Stimulated activated CD4-positive, alpha-beta T cell treated with anti-CD3 and anti-CD28 coated beads, Interleukin-12 subunit alpha, Interleukin-12 subunit beta, amount 100 ng/mL, for 48 hours (primary cell): Measurements from ENCODE around the gene RAB40C.
A peak's percentile ranks its signal among the peaks of the same experiment; 100 is the strongest.
"Not testable (repeated sequence)": the region's sequence is repeated elsewhere in the genome, so short reads cannot be mapped to it uniquely, and the experiment has no call there.

Source experiments
- DNase-seq, 3 donors: peaks; one replicate each; pipeline ENCODE4 v3.0.0-alpha.2; 2020; ENCODE audit warnings: low read depth in 2 of 3, low spot score in 1 of 3

The RAB40C gene

DNA sequence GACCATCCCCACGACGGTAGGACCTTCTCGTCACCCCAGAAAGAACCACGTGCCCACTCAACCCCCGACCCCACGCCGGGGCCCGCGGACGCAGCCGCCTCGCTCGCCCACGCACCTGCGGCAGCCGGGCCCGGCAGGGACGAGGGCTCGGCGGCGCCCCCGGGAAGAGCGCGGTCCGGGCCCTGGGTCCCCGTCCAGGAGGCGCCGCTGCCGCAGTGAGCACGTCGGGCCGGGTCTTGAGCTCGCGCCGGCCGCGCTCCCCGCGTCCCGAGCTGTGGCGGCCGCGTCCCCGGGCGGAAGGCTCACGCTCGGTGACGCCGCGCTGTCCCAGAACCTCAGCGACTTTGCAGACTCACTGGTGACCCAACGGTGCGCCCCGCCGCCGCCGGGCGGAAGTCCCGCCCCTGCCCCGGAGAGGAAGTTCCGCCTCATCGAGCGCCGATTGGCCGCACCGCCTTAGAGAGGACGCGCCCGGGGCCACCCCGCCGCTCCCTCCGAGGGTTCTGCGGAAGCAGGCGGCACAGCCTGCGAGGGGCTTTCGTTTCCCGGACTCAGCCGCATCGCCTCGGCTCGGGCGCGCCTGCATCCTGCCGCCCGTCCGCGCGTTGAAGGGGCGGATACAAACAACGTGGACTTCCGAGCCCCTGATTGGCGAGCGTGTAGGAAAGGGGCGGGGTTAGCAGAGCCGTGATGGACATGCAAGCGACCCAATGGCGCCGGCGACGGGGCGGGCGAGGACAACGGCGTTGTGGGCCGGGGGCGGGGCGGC is 793 bp upstream of the RAB40C start:
- peak; percentile 95 to 98 (median 97) for DNase-seq

DNA sequence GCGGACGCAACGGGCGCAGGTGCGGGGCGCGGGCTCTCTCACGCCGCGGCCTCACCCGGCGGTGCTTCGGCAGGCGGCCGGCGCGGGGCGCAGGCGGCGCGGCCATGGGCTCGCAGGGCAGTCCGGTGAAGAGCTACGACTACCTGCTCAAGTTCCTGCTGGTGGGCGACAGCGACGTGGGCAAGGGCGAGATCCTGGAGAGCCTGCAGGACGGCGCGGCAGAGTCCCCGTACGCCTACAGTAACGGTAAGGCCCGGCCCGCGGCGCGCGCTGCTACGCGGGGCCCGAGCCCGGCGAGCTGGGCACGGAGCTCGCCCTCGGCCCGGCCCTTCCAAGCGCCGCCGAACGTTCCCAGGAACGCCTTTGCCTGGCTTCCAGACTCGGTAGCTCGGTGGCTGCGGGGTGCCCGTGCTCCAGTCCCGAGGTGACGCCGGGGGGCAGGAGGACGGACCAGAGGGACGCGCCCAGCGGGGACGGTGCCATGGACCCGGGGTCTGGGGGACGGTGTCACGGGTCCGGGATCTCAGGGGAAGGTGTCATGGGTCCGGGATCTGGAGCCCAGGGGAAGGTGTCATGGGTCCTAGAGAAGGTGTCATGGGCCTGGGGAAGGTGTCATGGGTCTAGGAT is 435 bp downstream of the RAB40C start:
- DNase-seq: no peak

DNA sequence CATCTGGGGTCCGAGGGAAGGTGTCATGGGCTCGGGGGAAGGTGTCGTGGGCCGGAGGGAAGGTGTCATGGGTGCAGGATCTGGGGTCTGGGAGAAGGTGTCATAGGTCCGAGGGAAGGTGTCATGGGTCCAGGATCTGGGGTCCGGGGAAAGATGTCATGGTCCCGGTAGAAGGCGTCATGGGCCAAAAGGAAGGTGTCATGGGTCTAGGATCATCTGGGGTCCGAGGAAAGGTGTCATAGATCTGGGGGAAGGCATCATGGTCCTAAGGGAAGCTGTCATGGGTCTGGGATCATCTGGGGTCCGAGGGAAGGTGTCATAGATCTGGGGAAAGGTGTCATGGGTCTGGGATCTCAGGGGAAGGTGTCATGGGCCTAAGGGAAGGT is 942 bp downstream of the RAB40C start:
- no peak for DNase-seq

DNA sequence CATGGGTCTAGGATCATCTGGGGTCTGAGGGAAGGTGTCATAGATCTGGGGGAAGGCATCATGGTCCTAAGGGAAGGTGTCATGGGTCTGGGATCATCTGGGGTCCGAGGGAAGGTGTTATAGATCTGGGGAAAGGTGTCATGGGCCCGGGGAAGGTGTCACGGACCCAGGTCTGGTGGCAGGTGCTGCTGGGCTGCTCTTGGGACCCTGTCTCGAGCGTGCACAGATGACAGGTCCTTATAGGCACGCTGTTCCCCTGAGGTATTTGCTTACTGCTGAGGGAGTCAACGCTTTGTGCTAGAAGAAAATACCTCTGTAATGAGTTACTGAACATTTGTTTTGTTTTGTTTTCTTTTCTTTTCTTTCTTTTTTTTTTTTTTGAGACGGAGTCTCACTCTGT is 1.4 kb downstream of the RAB40C start:
- no peak for DNase-seq

DNA sequence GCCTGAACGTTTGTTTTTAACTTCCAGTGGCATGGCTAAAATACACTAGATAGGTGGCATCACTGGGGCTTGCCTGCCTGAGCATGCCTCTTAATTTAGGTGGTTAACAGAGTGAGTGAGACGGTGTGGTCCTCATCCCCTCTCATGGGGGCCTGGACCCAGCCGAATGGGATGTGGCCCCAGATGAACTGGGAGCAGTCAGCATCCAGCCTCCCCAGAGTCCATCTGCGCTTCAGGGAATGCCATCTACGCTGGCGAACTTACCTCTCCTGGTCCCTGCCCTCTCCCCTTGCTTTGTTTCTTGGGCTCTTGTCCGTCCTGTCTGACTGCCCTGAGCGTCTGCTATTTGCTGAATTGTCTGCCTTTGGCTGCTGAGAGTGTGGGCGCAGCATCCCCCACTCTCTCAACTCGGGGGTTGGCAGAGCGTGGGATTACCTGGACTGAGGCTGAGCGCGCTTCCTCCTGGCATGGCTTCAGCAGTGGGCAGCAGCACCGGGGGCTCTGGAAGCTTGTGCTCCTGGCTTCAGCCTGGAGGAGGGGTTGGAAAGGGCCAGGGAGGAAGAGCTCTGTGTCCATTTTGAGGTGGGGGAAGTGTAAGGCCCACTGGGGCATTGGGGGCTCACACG is 2.1 kb downstream of the RAB40C start:
- DNase-seq: no peak

DNA sequence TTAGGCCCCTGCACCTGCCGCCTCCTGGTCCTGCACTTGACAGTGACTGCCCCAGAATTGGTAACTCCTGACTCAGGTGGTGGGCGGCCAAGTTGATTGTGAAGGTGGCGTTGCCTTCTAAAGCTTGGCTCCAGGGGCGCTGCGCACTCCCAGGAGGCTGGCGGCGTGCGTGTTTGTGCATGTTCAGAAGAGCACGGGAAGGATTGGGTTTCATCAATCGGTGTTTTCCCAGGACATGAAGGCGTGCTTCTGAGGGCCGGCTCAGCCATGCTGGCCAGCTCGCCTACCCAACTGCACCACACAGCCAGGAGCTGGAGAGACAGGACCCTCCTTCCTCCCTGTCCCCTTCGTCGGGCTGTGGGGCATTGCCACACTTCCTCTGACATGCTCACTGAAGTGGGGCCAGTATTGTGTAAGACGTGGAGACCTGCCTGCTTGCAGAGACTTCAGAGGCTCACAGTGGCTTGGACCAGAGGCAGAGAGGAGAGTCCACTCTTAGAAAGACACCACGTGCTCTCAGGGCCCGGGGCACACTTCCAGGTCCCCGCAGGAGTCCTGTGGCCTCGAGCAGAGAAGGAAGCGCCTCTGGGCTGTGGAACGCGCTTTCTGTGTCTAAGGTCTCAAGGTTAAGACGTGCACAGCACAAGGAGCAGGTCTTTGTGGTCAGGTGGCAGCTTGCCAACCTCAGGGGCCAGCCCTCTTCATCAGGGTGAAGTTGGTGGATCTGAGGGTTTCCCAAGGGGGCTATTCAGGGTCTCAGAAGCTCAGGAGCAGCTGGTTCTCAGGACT is 2.8 kb downstream of the RAB40C start:
- no peak for DNase-seq

DNA sequence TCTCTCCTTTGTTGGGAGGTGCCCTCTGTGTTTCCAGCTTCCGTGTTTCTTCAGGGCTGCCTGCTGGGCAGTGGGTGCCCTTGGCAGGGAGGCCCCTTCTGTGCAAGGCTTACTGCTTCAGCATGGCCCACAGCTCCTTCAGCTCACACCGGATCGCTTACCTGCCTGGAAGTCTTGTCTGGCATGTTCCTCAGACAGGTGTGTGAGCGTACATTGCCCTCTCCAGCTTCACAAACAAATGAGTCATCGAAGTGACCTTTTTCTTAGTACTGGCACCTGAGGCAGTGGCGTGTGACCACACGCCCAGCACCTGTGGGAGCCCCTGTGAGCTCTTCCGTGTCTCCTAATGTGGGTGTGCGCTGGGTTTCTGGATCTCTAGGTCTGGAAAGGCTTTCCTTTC is 3.5 kb downstream of the RAB40C start:
- DNase-seq: no peak

DNA sequence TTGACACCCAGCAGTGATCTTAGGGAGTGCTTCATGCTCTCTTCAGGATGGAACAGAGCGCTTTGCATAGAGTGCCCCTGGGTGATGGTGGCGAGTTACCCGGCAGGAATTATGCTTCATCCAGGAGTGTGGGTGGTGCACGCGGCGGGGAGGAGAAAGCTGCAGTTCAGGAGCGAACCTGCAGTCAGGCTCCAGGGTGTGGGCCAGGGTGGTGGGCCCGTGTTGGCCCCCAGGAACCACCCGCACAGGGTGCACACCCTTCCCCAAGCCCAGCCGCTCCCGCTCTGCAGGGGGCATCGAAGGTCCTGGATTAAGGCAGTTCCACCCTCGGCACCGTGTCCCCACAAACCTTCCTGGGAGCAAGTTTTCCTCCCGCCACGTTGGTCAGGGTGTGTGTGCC is 3.9 kb downstream of the RAB40C start:
- no peak for DNase-seq

DNA sequence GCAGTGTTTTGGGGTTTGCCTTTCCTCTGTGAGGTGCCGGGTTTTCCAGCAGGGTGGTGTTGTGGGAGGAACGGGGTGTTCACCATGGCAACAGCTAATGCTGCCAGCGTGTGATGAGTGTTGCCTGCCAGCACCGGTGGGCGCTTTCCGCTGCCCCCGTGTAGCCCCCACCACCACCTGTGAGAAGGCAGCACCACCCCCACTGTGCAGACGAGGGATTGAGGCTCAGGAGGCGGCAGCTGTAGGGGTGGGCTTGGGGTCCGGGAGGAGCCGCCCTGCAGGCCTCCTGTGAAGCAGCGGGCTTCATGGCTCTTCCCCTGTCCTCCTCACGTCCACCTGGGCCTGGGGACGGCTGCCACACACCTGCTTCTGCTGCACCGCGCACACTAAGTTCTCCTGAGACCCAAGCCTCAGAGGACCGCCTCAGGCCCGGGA is 5.2 kb downstream of the RAB40C start:
- no peak for DNase-seq

DNA sequence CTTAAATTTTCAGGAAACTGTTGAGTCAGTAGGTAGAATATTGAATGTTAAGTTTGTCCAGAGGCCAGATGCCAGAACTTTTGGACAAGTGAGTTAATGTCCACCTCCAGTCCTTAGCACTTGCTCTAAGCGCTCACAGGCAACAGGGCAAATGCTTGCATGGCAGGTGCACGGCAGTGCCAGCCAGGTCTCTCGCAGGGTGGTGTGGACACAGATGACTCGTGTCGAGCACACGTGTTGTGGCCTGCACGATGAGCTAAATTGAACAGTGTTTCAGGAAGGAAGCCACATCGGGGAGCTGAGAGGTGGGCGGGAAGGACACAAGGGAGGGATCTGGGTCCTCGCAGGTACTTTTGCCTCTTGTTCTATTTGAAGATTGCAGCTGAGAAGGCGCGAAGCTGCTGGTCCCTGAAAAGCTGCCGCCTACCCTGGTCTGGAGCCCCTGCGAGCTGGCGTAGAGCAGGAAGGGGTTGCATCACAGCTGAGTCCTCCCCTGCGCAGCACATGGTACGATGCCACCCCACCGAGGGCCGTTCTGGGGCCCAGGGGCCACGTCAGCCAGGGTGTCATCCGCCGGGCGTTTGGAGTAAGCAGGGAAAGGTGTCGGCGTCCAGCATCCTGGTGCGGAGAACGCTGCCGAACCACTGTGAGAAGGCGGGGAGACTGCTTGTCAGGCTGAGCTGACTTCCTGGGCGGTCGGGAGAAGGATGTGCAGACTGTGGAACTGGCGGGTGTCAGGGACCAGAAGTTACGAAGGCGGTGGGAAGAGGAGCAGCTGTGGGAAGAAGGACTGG is 6.3 kb downstream of the RAB40C start:
- no peak for DNase-seq

DNA sequence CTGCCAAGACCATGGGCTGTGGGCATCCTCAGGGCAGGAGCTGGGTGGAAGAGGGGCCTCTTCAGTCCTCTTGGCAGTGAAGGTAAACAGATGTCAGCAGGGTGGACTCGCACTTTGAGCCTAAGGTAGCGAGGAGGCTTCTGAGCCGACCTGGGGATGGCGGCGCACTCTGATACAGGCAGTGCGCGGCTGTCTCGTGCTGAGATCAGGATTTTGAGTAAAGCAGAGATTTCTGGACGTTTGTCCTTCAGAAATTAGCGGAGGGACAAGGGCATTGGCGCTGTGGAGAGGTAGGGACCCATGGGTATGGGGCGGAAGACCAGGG is 6.8 kb downstream of the RAB40C start:
- no peak for DNase-seq

DNA sequence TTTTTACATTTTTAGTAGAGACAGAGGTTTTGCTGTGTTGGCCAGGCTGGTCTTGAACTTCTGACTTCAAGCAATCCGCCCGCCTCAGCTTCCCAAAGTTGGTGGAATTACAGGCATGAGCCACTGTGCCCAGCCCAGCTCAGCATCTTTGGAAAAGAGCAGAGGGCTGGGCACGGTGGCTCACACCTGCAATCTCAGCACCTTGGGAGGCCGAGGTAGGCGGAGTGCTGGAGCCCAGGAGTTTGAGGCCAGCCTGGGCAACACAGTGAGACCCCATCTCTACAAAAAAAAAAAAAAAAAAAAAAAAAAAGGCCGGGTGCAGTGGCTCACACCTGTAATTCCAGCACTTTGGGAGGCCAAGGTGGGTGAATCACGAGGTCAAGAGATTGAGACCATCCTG is 7.8 kb downstream of the RAB40C start:
- DNase-seq: not testable (repeated sequence)

DNA sequence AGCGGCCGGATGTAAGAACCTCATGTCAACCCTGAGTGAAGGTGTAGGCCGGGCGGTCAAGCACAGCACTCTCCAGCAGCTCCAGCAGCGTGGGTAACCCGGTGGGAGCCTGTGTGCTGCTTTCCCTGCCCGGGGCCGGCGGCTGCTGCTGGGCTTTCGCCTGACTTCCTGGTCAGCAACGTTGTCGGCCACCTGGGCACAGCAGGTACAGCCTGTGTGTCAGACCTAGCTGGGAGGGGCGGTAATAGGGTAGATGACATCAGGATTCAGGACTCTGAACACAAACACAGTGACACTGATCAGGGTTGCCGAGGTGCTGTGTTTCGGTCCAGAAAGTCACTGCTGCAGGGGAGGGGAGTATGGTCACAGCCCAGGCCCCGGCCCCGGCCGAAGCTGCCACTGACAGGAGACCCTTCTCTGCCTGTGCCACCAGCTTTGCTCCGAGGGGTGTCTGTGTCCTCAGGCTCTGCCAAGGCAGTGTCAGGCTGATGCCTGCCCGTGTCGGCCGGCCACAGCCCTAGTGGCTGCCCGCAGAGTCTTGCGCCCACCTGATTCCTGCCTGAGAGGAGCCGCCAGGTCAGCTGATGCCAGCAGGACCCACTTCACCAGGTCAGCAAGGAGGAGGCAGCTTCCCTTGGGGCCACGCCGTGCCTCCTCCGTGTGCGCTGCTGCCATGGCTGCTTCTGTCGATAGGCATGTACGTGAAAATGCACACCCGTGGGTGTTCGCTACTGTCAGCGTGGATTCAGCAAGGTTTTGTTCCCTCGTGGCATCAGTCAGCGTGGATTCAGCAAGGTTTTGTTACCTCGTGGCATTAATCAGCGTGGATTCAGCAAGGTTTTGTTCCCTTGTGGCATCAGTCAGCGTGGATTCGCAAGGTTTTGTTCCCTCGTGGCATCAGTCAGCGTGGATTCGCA is 9.2 kb downstream of the RAB40C start:
- no peak for DNase-seq

DNA sequence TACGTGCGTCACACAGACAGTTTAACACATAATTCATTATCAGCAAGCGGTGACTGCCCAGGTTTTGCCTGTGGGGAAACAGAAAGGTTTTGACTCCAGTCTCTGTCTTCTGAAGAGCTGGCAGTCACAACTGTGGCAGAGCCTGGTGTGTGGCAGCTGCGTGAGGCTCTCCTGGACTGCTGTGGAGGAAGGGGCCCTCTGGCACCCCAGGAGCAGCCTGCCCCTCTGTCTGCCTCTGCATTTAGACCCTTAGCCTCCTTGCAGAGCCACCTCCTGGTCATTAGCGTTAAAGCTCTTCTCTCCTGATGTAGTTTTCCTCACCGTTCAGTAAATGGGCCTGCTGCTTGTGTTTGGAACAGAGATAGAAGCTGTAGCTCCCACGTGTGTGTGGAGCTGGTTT is 10.9 kb downstream of the RAB40C start:
- no peak for DNase-seq

DNA sequence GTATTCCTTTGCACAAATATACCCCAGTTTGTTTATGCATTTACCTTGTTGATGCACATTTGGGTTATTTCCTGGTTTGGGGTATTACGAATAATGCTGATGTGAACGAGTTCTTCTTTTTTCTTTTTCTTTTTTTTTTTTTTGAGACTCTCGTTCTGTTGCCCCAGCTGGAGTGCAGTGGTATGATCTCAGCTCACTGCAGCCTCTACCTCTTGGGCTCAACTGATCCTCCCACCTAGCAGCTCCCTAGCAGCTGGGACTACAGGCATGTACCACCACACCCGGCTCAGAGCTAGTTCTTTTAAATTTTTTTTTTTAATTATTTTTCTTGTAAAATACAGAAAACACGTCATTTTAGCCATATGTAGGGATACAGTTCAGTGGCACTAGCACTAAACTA is 14.1 kb downstream of the RAB40C start:
- DNase-seq: no peak

DNA sequence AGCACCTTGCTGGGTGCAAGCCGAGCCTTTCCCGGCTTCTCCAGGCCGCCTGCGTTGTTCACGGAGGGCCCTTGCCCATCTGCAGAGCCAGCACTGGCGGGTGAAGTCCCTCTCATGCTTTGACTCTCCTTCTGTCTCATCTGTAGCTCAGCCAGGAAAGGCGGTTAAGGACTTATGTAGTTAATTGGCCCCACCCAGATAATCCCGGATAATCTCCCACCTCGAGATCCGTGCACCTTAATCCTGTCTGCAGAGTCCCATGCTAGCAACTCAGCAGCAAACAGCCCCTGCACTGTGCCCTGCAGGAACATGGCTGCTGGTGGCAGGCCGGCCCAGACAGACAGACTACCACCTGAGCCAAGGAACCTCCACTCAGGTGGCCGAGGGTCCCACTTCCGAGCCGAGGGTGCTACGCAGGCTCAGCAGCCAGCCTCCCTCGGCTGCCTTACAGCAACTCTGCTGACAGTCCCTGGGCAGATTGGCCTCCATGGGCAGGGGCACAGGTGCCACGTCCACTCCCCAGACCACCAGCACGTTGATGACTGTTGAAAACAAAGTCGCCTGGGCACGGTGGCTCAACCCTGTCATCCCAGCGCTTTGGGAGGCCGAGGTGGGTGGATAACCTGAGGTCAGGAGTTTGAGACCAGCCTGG is 16.9 kb downstream of the RAB40C start:
- no peak for DNase-seq

DNA sequence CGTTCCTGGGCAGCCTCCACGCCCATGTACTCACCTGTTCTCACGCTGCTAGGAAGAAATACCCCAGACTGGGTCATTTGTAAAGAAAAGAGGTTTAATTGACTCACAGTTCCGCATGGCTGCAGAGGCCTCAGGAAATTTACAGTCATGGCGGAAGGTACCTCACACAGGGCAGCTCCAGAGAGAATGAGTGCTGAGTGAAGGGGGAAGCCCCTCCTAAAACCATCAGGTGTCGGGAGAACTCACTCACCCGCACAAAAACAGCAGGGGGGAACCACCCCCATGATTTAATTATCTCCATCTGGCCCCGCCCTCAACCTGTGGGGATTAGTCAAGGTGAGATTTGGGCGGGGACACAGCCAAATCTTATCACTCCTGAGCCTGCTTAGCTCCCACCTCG is 18.2 kb downstream of the RAB40C start:
- peak in 2 of 3 donors; percentile 36 to 57 for DNase-seq

DNA sequence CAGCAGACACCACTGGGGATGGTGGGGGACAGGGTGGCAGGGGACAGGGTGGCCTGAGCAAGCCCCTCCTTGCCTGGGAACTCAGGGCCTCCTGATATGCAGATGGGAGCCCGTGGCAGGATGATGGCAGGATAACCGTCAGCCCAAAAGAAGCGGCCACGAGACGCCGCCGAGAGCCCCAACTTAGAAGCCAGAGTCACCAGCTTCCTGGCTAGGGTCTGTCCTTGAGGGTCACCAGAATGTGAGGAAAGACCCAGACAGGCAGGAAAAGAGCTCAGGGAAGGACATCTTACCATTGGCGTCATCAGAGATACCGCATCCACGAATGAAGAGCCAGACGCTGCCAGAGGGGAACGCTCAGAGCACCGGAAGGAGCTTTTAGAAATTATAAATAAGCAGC is 19.4 kb downstream of the RAB40C start:
- DNase-seq: no peak

DNA sequence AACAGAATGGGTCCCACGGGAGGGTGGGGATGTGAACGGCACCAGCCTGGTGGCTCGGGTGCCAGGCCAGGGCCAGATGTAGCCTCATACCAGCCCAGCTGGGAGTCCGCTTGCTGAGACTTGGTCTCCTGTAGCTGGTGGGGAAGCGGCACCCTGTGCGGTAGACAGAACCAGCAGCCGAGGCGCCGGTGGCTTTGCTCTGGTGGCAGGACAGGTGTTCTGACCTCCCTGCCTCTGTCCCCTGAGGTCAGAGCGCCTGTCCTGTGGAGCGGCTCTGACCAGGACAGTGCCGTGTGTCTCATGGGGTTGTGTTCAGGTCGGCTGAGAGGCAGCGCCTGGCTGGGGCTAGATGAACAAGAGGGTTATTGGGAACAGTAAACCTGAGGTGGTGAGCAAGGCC is 20.1 kb downstream of the RAB40C start:
- DNase-seq: no peak
